CD4-positive, alpha-beta T cell (primary cell): ENCODE data around the gene MRPL36. TPM values are rescaled to one million over a fixed set of nuclear protein-coding genes. Genes with fewer than 3 reads are reported as not detected.
A peak's percentile ranks its signal among the peaks of the same experiment; 100 is the strongest.

Source experiments
- ATAC-seq: fragments of 200-7000 bp; cut with Tn5 transposase; one replicate; pipeline ENCODE4 v1.10.0; 2022; ENCODE audit warnings: mild to moderate bottlenecking; ENCODE audit not compliant: poor library complexity
- CTCF ChIA-PET: fragments of 350-600 bp; sonication (Branson Sonifier 250); formaldehyde crosslinking; loops from one replicate; lab custom pipeline; 2021; ENCODE audit warnings: antibody characterized with exemption, inconsistent platforms; lab: Charles Lee
- POLR2A ChIA-PET: fragments of 350-600 bp; sonication (Branson Sonifier 250); formaldehyde crosslinking; loops from one replicate; lab custom pipeline; 2021; ENCODE audit warnings: antibody characterized with exemption, inconsistent platforms; lab: Charles Lee
- DNase-seq, 14 experiments: peaks; one replicate each; pipeline ENCODE4 v3.0.0-alpha.2; 2013 to 2020; ENCODE audit warnings: mixed read lengths in 2 of 14
- H3K27ac ChIP-seq, 2 donors: one replicate each; pipeline versions ENCODE4 v1.5.1 to v1.7.0; 2013; ENCODE audit warnings: low read length in 2 of 2, low read depth in 1 of 2, mild to moderate bottlenecking in 1 of 2
- H3K27me3 ChIP-seq, 2 experiments: 1 replicate in 1 of 2; 2 replicates in 1 of 2; pipeline versions ENCODE4 v1.6.1 to v1.7.0; 2013; ENCODE audit warnings: low read length in 2 of 2, control low read depth in 1 of 2, mild to moderate bottlenecking in 1 of 2, moderate library complexity in 1 of 2; ENCODE audit not compliant: insufficient read depth in 2 of 2, control insufficient read depth in 1 of 2
- H3K36me3 ChIP-seq: one replicate; pipeline ENCODE4 v1.6.1; 2013; ENCODE audit warnings: low read length, control low read depth; ENCODE audit not compliant: insufficient read depth
- H3K4me1 ChIP-seq: one replicate; pipeline ENCODE4 v1.6.1; 2013; ENCODE audit warnings: low read length, control low read depth; ENCODE audit not compliant: insufficient read depth
- H3K4me3 ChIP-seq: one replicate; pipeline ENCODE4 v1.5.1; 2013; ENCODE audit warnings: mild to moderate bottlenecking, low read length, moderate library complexity
- H3K9me3 ChIP-seq, 2 experiments: 1 replicate in 1 of 2; 2 replicates in 1 of 2; pipeline versions ENCODE4 v1.6.1 to v1.7.0; 2013; ENCODE audit warnings: low read length in 2 of 2, mild to moderate bottlenecking in 2 of 2, control low read depth in 1 of 2, moderate library complexity in 1 of 2; ENCODE audit not compliant: control insufficient read depth in 1 of 2, insufficient read depth in 1 of 2
- H3K27ac Mint-ChIP-seq: one replicate; pipeline ENCODE4 v1.8.0; 2020; ENCODE audit warnings: mixed read lengths
- H3K27me3 Mint-ChIP-seq: one replicate; pipeline ENCODE4 v1.8.0; 2021; ENCODE audit warnings: mixed read lengths
- H3K36me3 Mint-ChIP-seq: one replicate; pipeline ENCODE4 v1.8.0; 2021; ENCODE audit warnings: low read depth, mixed read lengths
- H3K4me1 Mint-ChIP-seq: one replicate; pipeline ENCODE4 v1.8.0; 2021; ENCODE audit warnings: low read depth, mixed read lengths
- H3K4me3 Mint-ChIP-seq: one replicate; pipeline ENCODE4 v1.8.0; 2020; ENCODE audit warnings: mild to moderate bottlenecking, mixed read lengths
- H3K9me3 Mint-ChIP-seq: one replicate; pipeline ENCODE4 v1.8.0; 2020; ENCODE audit warnings: mixed read lengths
- intact Hi-C, 2 experiments: fragments of 100-400 bp; cut with DNase I in 1 of 2; cut with micrococcal nuclease in 1 of 2; formaldehyde crosslinking; loops; one replicate each; pipeline versions ENCODE4 v1.15.1 to v1.9.0; 2023 to 2025; cut with DNase I, micrococcal nuclease
- total RNA-seq, 174 experiments: library from RNA in 2 of 174; stranded (reverse) in 2 of 174; gene quantifications; one replicate each; pipeline ENCODE4 v1.2.3 and lab custom pipeline; 2021 to 2026
- TF ChIP-seq, protein P1 (sequence below): fragments of 200-600 bp; IDR thresholded peaks from one replicate; pipeline ENCODE4 v1.8.0; 2022; ENCODE audit warnings: antibody characterized with exemption, mild to moderate bottlenecking

MRPL36 gene
- total RNA-seq, 2 experiments from 2014 or later: 14.3 to 18.2 TPM

DNA sequence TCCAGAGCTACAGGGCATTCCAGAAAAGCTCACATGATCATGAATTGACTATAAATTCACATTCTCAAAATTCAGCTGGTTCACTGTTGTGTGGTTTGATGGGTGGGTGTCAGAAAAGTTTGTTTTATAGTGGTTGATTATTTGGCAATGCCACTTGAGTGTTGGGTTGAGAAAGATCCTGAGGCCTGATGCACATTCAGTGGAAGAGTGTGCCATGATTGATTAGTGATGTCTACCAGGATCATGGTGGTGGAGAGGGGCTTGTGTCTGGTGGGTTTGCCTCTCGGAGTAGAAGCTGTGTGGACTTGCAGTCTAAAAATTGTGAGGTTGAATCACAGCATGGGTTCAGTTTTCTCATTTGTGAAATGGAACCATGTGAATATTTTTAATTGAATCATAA lies 3.6 kb upstream of the MRPL36 start:
- Mint-ChIP-seq H3K27me3 (no peaks in the 10 kb centered on the region), H3K4me3 (peak overlapping the region; percentile 100), H3K36me3 (peaks cover 89% of the 10 kb centered on the region), H3K27ac (peak overlapping the region; percentile 99), H3K4me1 (peaks cover 62% of the 10 kb centered on the region), H3K9me3 (no peaks in the 10 kb centered on the region)
- CTCF ChIA-PET: interaction anchor here (2.2 kb wide), 1 partner anchor 11 kb away, joined by 5 read pairs; no protein-coding TSS in a partner anchor
- no peak for DNase-seq
- TF ChIP-seq, protein P1, sequence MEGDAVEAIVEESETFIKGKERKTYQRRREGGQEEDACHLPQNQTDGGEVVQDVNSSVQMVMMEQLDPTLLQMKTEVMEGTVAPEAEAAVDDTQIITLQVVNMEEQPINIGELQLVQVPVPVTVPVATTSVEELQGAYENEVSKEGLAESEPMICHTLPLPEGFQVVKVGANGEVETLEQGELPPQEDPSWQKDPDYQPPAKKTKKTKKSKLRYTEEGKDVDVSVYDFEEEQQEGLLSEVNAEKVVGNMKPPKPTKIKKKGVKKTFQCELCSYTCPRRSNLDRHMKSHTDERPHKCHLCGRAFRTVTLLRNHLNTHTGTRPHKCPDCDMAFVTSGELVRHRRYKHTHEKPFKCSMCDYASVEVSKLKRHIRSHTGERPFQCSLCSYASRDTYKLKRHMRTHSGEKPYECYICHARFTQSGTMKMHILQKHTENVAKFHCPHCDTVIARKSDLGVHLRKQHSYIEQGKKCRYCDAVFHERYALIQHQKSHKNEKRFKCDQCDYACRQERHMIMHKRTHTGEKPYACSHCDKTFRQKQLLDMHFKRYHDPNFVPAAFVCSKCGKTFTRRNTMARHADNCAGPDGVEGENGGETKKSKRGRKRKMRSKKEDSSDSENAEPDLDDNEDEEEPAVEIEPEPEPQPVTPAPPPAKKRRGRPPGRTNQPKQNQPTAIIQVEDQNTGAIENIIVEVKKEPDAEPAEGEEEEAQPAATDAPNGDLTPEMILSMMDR: no peak
- H3K27me3 ChIP-seq: no peaks in the 10 kb centered on the region
- H3K4me3 ChIP-seq: no peak overlapping the region
- peaks cover 44% of the 10 kb centered on the region for H3K4me1 ChIP-seq
- peaks cover 63% of the 10 kb centered on the region for H3K36me3 ChIP-seq
- H3K9me3 ChIP-seq: no peaks in the 10 kb centered on the region
- no peak for ATAC-seq
- intact Hi-C loops: loop anchor here in 1 of 2 experiments (5.0 kb wide), 1 partner anchor 911 kb away; the partner anchor contains the start of genes BRD9 and TRIP13
- no peak overlapping the region for H3K27ac ChIP-seq
- POLR2A ChIA-PET: interaction anchor here (1.8 kb wide), 1 partner anchor 10 kb away, joined by 6 read pairs; no protein-coding TSS in a partner anchor

DNA sequence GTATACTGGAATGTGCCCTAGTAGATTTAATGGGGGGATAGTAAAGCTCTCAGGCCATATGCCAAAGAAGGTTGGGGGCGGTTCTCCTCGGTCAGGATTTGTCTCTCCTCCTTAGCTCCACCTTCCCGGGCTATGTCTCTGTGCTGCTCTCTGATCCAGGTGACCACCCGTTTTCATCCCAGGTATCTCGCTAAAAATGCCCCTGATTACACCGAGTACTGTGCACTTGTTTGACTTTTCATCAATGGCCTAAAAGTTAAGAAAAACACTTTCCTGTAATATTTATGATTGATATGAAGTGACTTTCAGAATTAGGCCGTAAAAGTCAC lies 2.3 kb upstream of the MRPL36 start:
- Histone ChIP-seq H3K36me3 (peaks cover 63% of the 10 kb centered on the region), H3K27me3 (no peaks in the 10 kb centered on the region), H3K4me1 (peaks cover 52% of the 10 kb centered on the region), H3K4me3 (peak overlapping the region; percentile 82), H3K9me3 (no peaks in the 10 kb centered on the region), H3K27ac (peak overlapping the region; percentile 71 to 89)
- Mint-ChIP-seq H3K27ac (peak overlapping the region; percentile 99), H3K27me3 (no peaks in the 10 kb centered on the region), H3K9me3 (no peaks in the 10 kb centered on the region), H3K36me3 (peaks cover 88% of the 10 kb centered on the region), H3K4me3 (peak overlapping the region; percentile 100), H3K4me1 (peaks cover 65% of the 10 kb centered on the region)
- peak in 1 of 14 experiments; percentile 7 for DNase-seq
- ATAC-seq: no peak
- ChIA-PET POLR2A (interaction anchor here (2.5 kb wide), 1 partner anchor 9 kb away, joined by 15 read pairs; no protein-coding TSS in a partner anchor), CTCF (interaction anchor here (2.2 kb wide), 1 partner anchor 9 kb away, joined by 5 read pairs; no protein-coding TSS in a partner anchor)
- intact Hi-C loops: loop anchor here (1.0 to 5.0 kb wide), 4 partner anchors 9 to 910 kb away; partner anchors contain the start of genes BRD9 (in 1 of the 2) and TRIP13 (in 1 of the 2)
- TF ChIP-seq, protein P1: no peak

DNA sequence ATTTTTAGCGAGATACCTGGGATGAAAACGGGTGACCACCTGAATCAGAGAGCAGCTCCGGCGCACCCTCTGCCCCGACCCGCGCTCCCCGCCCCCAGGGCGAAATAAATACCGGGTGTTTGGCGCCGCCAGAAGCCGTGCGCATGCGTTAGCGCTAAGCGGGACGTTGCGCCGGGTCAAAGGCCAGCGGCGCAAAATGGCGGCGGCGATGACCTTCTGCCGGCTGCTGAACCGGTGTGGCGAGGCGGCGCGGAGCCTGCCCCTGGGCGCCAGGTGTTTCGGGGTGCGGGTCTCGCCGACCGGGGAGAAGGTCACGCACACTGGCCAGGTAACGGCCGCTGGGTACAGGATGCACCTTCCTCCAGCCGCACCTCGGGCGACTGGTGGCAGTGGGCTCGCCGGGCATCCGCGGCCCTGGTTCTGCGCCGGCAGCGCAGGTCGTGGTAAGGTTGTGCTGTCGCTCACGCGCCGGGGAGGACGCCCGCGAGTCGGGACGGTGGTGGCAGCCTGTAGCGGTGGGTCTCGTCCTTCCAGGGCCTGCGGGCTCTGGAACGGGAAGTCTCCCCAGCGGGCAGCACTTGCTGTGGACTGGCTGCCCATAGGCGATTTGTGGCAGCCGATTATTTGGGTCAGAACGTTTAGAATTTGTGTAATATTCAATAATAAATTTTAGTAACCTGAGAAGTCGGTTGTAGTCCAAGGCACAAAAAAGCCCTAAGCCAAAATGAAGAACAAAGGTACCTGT lies 1.8 kb upstream of the MRPL36 start, which contains the start of gene NDUFS6:
NDUFS6 (plus strand) TSS at position 186 of the 745 bp plus-strand sequence; CDS start at position 197, 11 bp downstream.
- Histone ChIP-seq H3K9me3 (no peaks in the 10 kb centered on the region), H3K27ac (peak within 1 kb of the TSS; percentile 74 to 89), H3K4me1 (peaks cover 52% of the 10 kb centered on the region), H3K36me3 (peaks cover 60% of the 10 kb centered on the region), H3K27me3 (no peaks in the 10 kb centered on the region), H3K4me3 (peak within 1 kb of the TSS; percentile 82)
- H3K27me3 Mint-ChIP-seq: no peaks in the 10 kb centered on the region
- ATAC-seq: peak; percentile 61
- TF ChIP-seq, protein P1: no peak
- DNase-seq: peak; percentile 66 to 90 (median 76)
- intact Hi-C loops: loop anchor here (1.0 to 5.0 kb wide), 4 partner anchors 8 to 909 kb away; partner anchors contain the start of genes BRD9 (in 1 of the 2) and TRIP13 (in 1 of the 2)
- ChIA-PET CTCF (interaction anchor here (2.2 kb wide), 1 partner anchor 9 kb away, joined by 5 read pairs; no protein-coding TSS in a partner anchor), POLR2A (interaction anchor here (1.2 to 2.5 kb wide), 4 partner anchors 9 to 1328 kb away, joined by 3 to 15 read pairs (median 5); no protein-coding TSS in a partner anchor)
- H3K27ac Mint-ChIP-seq: peak within 1 kb of the TSS; percentile 99
- peak within 1 kb of the TSS; percentile 100 for H3K4me3 Mint-ChIP-seq
- H3K9me3 Mint-ChIP-seq: no peaks in the 10 kb centered on the region
- H3K4me1 Mint-ChIP-seq: peaks cover 65% of the 10 kb centered on the region
- peaks cover 88% of the 10 kb centered on the region for H3K36me3 Mint-ChIP-seq
